ENCODE measurements around the gene IYD.

Gene IYD

DNA sequence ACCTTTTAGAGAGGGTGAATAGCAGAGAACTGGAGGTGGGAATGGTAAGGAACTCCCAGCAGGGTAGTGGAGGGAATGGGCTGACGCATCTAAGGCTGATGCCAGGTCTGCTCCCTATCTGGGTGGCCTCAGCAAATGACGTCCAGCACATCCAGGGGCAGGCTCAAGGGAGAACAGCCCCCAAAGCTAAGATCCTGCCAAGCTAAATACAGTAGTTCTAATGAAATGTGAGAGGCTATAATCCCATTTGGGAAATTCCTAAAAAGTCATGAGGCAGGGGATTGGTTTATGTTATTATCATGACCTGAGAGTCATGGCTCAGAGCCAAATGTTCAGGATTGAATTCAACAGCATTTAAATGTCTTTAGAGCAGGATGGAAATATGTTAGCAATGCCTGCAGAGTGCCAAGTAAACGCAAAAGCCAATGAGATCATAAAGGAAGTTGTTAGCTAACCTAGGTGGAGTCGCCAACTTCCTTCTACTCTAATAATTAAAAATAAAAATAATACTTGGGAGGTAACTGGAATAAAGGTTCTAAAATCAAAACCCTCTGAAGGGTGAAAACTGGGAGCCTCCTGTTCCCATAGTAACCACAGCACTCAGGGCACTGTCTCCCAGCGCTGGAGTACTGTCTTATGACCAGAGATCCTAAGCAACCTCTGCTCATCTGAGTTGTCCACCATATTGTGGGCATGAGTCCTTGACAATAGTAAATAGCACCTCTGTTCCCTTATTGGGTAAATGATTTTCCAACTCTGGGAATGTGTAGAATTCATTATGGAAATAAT is 34.8 kb downstream of the IYD start:
- TF ChIP-seq, protein P1, sequence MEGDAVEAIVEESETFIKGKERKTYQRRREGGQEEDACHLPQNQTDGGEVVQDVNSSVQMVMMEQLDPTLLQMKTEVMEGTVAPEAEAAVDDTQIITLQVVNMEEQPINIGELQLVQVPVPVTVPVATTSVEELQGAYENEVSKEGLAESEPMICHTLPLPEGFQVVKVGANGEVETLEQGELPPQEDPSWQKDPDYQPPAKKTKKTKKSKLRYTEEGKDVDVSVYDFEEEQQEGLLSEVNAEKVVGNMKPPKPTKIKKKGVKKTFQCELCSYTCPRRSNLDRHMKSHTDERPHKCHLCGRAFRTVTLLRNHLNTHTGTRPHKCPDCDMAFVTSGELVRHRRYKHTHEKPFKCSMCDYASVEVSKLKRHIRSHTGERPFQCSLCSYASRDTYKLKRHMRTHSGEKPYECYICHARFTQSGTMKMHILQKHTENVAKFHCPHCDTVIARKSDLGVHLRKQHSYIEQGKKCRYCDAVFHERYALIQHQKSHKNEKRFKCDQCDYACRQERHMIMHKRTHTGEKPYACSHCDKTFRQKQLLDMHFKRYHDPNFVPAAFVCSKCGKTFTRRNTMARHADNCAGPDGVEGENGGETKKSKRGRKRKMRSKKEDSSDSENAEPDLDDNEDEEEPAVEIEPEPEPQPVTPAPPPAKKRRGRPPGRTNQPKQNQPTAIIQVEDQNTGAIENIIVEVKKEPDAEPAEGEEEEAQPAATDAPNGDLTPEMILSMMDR (conservative IDR thresholded peaks at IDR 0.05) = no peak
- no peak overlapping the region for H3K27ac ChIP-seq

DNA sequence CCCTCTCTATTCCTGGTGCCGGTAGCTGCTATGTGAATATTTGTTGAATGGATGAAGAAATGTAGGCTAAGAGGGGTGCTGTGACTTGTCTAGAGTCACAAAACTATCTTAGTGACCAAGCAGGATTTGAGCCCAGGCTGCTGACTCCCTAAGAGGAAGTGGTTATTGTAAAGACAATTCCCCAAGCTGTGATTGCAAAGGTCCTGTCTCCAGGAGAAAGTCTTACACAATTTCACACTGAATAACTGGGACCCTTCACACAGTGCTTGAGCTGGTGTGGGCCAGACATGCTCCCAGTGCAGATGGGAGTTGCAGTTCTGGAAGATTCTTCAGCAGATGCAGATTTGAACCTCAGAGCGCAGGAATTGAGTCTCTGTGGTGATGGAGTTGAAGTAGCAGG is 38.1 kb downstream of the IYD start:
- no peak overlapping the region for H3K27ac ChIP-seq
- TF ChIP-seq, protein P1 (conservative IDR thresholded peaks at IDR 0.05) = no peak

DNA sequence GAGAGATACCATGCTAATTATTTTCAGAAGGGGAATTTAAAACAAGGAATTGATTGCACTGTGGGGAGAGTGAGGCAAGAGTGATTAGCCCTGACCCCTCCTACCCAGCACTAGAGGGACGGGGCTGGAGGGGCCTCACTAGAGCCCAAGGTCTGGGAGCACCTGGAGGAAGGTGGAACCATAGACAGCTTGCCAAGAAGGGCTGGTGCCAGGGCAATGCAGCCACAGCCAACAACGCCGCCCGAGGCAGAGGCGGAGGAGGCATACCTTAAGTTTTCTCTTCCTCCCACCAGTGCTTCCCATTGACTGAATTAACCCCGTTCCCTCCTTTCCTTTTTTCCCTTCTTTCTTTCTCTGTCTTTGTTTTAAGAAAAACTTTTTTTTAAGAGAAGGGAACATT is 40.0 kb downstream of the IYD start:
- TF ChIP-seq, protein P1 (conservative IDR thresholded peaks at IDR 0.05) = no peak
- H3K27ac ChIP-seq = peak overlapping the region; percentile 25

DNA sequence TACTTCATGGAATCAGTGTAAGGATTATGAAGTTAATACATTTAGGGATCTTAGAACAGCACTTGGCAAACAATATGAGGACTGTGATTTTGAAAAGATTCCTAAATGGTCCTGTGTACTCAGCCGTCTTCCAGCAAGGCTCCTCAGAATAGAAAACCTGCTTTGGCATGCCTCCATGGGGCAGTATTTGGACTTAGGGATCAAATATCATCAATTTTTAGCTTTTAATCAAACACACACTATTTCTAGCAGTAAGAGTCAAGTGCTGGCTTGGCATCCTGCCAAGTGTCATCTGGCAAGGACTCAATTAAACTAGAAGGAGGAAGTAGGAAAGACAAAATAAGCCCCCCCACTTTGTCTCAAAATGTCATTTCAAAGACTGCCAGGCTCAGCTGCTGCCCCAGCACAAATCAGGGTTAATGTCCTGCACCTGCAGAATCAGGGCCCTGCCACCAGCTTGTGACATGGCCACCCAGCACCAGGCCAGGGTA is 40.8 kb downstream of the IYD start:
- peak overlapping the region; percentile 25 for H3K27ac ChIP-seq
- TF ChIP-seq, protein P1 (conservative IDR thresholded peaks at IDR 0.05) = no peak

DNA sequence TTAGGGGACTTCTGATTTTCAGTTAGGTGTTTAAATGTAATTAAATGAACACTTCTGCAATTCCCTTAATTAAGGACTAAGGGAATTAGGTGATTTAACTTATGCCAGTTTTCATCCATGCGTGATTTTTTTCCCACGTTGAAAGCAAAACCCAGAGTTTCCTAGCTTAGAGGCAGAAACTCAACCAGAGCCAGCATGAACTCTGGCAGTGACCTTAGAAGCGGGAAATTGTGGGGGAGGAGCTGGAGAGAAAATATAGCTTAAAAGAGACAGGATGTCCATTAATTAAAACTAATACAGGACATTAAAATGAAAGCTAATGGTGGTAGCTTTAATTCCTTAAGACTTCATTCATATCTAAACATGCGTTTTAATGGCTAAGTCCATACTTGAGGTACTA is 41.6 kb downstream of the IYD start:
- H3K27ac ChIP-seq = no peak overlapping the region
- TF ChIP-seq, protein P1 (conservative IDR thresholded peaks at IDR 0.05) = no peak

DNA sequence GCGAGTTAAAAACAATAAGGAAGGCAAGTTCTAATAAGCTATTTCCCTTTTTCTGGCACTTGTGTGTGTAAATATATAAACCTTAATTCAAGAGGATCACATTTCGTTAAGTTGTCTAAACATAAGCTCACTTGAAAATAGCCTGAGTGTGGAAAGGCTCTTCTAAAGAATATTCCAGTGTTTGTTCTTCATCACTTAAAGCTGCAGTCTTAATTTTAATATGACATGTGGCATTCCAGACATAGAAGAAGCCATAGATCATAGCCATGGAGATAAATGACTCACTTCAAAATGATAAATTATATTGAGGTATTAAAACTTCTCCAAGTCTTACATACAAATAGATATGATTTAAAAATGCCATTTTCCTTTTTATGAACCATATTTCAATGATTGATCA is 42.1 kb downstream of the IYD start:
- H3K27ac ChIP-seq = no peak overlapping the region
- TF ChIP-seq, protein P1 (conservative IDR thresholded peaks at IDR 0.05) = no peak

DNA sequence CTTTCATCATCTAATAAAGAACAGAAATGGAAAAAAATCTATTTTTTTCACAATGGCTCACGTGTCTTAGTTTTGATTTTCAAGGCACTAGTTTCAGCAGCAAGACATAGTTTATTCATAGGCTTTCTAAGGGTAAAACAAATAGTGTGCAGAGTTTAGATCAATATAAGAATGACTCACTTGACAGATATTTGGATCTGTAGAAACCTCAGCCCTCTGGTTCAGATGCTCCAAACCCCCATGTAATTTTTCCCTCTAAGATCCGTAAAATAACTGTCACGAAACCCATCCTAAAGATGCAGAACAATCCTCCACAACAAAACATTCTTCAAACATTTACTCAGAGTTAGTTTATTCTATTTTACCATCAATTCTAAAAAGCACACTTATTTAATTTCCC is 43.4 kb downstream of the IYD start:
- no peak overlapping the region for H3K27ac ChIP-seq
- TF ChIP-seq, protein P1 (conservative IDR thresholded peaks at IDR 0.05) = no peak
